HEK293 (cell line): ENCODE measurements around the gene HNRNPUL2.

Experiments
- BCL11B ChIP-seq: fragments of 450-650 bp; formaldehyde crosslinking; IDR thresholded peaks from 2 replicates; pipeline ENCODE4 v1.5.1; 2016; ENCODE audit warnings: low read depth, missing biosample characterization, missing genetic modification characterization
- CTCF ChIP-seq: fragments of 450-650 bp; formaldehyde crosslinking; IDR thresholded peaks from 2 replicates; pipeline ENCODE4 v1.5.1; 2016; ENCODE audit warnings: missing biosample characterization, missing genetic modification characterization
- FEZF1 ChIP-seq: fragments of 450-650 bp; formaldehyde crosslinking; IDR thresholded peaks from 2 replicates; pipeline ENCODE4 v1.5.1; 2016; ENCODE audit warnings: missing biosample characterization, missing genetic modification characterization
- GLIS1 ChIP-seq: fragments of 450-650 bp; formaldehyde crosslinking; IDR thresholded peaks from 2 replicates; pipeline ENCODE4 v1.5.1; 2016; ENCODE audit warnings: missing biosample characterization, missing genetic modification characterization
- HIC1 ChIP-seq: fragments of 450-650 bp; formaldehyde crosslinking; IDR thresholded peaks from 2 replicates; pipeline ENCODE4 v1.5.1; 2016; ENCODE audit warnings: missing biosample characterization, missing genetic modification characterization
- HOXC10 ChIP-seq: sonication (generic); formaldehyde crosslinking; IDR thresholded peaks from 2 replicates; pipeline ENCODE4 v1.8.1; 2023; ENCODE audit warnings: mild to moderate bottlenecking, missing genetic modification reagents
- HOXD13 ChIP-seq: sonication (generic); formaldehyde crosslinking; IDR thresholded peaks from 2 replicates; pipeline ENCODE4 v1.8.0; 2022; ENCODE audit warnings: missing genetic modification reagents, borderline replicate concordance
- KLF9 ChIP-seq: fragments of 450-650 bp; formaldehyde crosslinking; IDR thresholded peaks from 2 replicates; pipeline ENCODE4 v1.5.1; 2016; ENCODE audit warnings: missing biosample characterization, missing genetic modification characterization, low read depth
- MYNN ChIP-seq: fragments of 450-650 bp; formaldehyde crosslinking; IDR thresholded peaks from 2 replicates; pipeline ENCODE4 v1.5.1; 2016; ENCODE audit warnings: missing biosample characterization, missing genetic modification characterization, borderline replicate concordance
- REPIN1 ChIP-seq: fragments of 450-650 bp; formaldehyde crosslinking; IDR thresholded peaks from 2 replicates; pipeline ENCODE4 v1.5.1; 2017; ENCODE audit warnings: missing biosample characterization, missing genetic modification characterization, low read depth
- YY1 ChIP-seq: fragments of 450-650 bp; formaldehyde crosslinking; IDR thresholded peaks from 2 replicates; pipeline ENCODE4 v1.5.1; 2018; ENCODE audit warnings: missing biosample characterization, missing genetic modification characterization
- ZBTB1 ChIP-seq: fragments of 450-650 bp; formaldehyde crosslinking; IDR thresholded peaks from 2 replicates; pipeline ENCODE4 v1.5.1; 2016; ENCODE audit warnings: missing biosample characterization, missing genetic modification characterization
- ZFHX2 ChIP-seq: fragments of 450-650 bp; formaldehyde crosslinking; conservative IDR thresholded peaks from 2 replicates; pipeline ENCODE4 v1.5.1; 2016; ENCODE audit warnings: missing biosample characterization, missing genetic modification characterization
- ZNF133 ChIP-seq: fragments of 450-650 bp; formaldehyde crosslinking; IDR thresholded peaks from 2 replicates; pipeline ENCODE4 v1.5.1; 2016; ENCODE audit warnings: missing biosample characterization, missing genetic modification characterization
- ZNF148 ChIP-seq: fragments of 450-650 bp; formaldehyde crosslinking; IDR thresholded peaks from 2 replicates; pipeline ENCODE4 v1.5.0; 2017; ENCODE audit warnings: missing biosample characterization, missing genetic modification characterization, borderline replicate concordance
- ZNF155 ChIP-seq: fragments of 450-650 bp; formaldehyde crosslinking; IDR thresholded peaks from 2 replicates; pipeline ENCODE4 v1.5.1; 2016; ENCODE audit warnings: missing biosample characterization, missing genetic modification characterization
- ZNF19 ChIP-seq: fragments of 450-650 bp; formaldehyde crosslinking; IDR thresholded peaks from 2 replicates; pipeline ENCODE4; 2016; ENCODE audit warnings: missing biosample characterization, missing genetic modification characterization, low read depth
- ZNF2 ChIP-seq: fragments of 450-650 bp; formaldehyde crosslinking; IDR thresholded peaks from 2 replicates; pipeline ENCODE4 v1.5.1; 2016; ENCODE audit warnings: missing biosample characterization, missing genetic modification characterization
- ZNF292 ChIP-seq: fragments of 450-650 bp; formaldehyde crosslinking; IDR thresholded peaks from 2 replicates; pipeline ENCODE4 v1.5.1; 2016; ENCODE audit warnings: low read depth, missing biosample characterization, missing genetic modification characterization, borderline replicate concordance
- ZNF341 ChIP-seq: fragments of 450-650 bp; formaldehyde crosslinking; IDR thresholded peaks from 2 replicates; pipeline ENCODE4; 2016; ENCODE audit warnings: low read depth, missing biosample characterization, missing genetic modification characterization
- ZNF398 ChIP-seq: fragments of 450-650 bp; formaldehyde crosslinking; IDR thresholded peaks from 2 replicates; pipeline ENCODE4 v1.5.1; 2017; ENCODE audit warnings: missing biosample characterization, missing genetic modification characterization
- ZNF423 ChIP-seq: fragments of 450-650 bp; formaldehyde crosslinking; IDR thresholded peaks from 2 replicates; pipeline ENCODE4 v1.5.1; 2016; ENCODE audit warnings: missing biosample characterization, missing genetic modification characterization
- ZNF658 ChIP-seq: fragments of 450-650 bp; formaldehyde crosslinking; IDR thresholded peaks from 2 replicates; pipeline ENCODE4; 2016; ENCODE audit warnings: missing biosample characterization, missing genetic modification characterization
- ZNF692 ChIP-seq: fragments of 450-650 bp; formaldehyde crosslinking; IDR thresholded peaks from 2 replicates; pipeline ENCODE4 v1.5.1; 2016; ENCODE audit warnings: missing biosample characterization, missing genetic modification characterization
- TF ChIP-seq, protein P1 (sequence below): sonication (generic); formaldehyde crosslinking; IDR thresholded peaks from 2 replicates; pipeline ENCODE4 v1.8.1; 2022; ENCODE audit warnings: mild to moderate bottlenecking, moderate library complexity, missing genetic modification reagents

HNRNPUL2 gene

DNA sequence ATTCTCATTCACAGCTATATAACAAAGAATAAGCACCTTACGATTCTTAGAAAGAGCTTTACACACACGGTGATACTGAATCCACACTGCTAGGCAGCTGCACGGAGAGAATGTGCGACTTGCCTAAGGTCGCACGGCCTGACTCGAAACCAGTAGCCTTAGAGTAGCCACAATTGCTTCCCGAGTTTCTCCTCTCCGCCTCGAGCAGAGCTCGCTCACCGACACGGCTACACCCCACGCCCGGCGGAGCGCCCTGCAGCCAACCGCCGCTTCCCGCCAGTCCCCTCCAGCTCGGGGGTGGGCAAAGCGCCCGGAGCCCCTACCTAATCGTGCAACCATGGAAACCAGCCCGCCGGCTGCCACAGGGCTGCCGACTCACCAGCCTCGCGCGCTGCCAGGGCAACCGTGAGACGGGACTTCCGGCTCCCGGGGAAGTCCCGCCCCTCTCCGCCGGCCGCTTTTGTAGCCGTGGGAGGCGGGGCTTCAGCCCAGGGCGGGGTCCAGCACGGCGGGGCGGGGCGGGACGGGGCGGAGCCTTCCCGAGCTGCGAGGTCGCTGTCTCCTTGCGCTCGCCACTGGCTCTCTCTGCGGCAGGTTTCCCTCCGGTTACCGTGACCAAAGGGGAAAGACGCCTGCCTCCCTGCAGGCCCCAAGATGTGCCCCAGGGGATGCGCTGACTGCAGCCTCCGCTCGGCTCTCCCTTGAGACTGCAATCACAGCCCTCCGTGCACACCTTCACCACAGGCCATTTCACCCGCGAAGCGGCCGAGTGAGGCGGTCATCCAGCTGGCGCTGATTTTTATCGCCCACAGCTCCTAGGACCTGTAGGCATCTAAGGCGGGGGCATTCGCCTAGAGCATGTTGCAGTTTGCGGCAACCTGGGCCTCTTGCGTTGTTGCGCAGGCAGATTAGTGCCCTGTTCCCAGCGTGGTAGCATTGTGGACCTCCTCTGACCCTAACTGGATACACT, 21.1 kb downstream of the HNRNPUL2 start (continued):
- TF ChIP-seq FEZF1 (tag by site-specific recombination) (peak; percentile 70), ZNF155 (tag by site-specific recombination) (no peak), GLIS1 (tag by site-specific recombination) (peak; percentile 55), ZNF292 (tag by site-specific recombination) (no peak), CTCF (tag by site-specific recombination) (no peak), YY1 (tag by site-specific recombination) (no peak), HOXC10 (no peak), ZNF398 (tag by site-specific recombination) (no peak), BCL11B (no peak), ZBTB1 (tag by site-specific recombination) (no peak), ZNF341 (peak; percentile 53; the same call in 1 of the 2 replicates), ZNF423 (tag by site-specific recombination) (peak; percentile 32; the same call in 1 of the 2 replicates), REPIN1 (tag by site-specific recombination) (no peak), MYNN (peak; percentile 40; the same call in 1 of the 2 replicates), ZNF148 (no peak), ZFHX2 (tag by site-specific recombination) (no peak), KLF9 (peak; percentile 34; the same call in 1 of the 2 replicates), ZNF2 (tag by site-specific recombination) (peak; percentile 59), ZNF658 (no peak), ZNF133 (no peak), ZNF692 (no peak), HOXD13 (CRISPR knock-in tag) (0 out of 2 replicates have a peak, but pooled peaks have one; percentile 9), ZNF19 (tag by site-specific recombination) (no peak), HIC1 (tag by site-specific recombination) (peak; percentile 87)
- TF ChIP-seq, protein P1, sequence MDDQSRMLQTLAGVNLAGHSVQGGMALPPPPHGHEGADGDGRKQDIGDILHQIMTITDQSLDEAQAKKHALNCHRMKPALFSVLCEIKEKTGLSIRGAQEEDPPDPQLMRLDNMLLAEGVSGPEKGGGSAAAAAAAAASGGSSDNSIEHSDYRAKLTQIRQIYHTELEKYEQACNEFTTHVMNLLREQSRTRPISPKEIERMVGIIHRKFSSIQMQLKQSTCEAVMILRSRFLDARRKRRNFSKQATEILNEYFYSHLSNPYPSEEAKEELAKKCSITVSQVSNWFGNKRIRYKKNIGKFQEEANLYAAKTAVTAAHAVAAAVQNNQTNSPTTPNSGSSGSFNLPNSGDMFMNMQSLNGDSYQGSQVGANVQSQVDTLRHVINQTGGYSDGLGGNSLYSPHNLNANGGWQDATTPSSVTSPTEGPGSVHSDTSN (CRISPR knock-in tag), result peak; percentile 58; the same call in 1 of the 2 replicates
